ENCODE measurements around the gene ENTPD1.

DNA sequence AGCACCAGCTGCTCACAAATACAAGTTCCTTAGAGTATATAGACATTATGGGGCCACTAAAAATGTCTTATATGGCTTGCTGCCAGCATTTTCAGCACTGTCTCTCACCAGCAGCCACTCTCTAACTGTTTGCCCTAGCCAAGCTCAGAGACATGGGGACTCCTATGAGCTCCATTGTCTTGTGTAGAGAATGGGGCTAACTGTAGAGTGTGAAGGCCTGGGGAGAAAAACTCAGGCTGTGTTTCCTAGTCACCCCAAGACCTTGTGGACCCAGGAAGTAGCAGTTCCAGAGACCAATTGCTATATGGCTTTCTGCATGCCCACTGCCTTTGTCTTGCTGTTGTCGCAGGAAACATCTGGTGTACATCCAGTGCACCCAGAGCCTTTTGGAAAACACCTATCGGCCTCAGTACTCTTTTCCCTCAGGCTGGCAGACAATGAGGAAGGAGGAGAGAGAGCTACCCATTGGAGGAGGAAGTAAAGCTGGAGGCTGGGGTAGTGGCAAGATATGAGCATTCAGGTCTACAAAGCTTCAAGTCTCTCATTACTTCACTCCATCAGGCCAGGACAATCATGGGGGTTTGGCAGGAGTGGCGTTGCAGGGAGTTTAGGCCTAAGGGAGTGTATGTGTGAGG lies 28.4 kb downstream of the ENTPD1 start:
- no peak for TF ChIP-seq CTCF (tag by site-specific recombination; IDR thresholded peaks at IDR 0.05)
- no peak for TF ChIP-seq REPIN1 (tag by site-specific recombination; IDR thresholded peaks at IDR 0.05; ENCODE audit: low read depth)
- TF ChIP-seq ZNF549 (tag by site-specific recombination; IDR thresholded peaks at IDR 0.05): no peak
- no peak for TF ChIP-seq PATZ1 (tag by site-specific recombination; IDR thresholded peaks at IDR 0.05)
- TF ChIP-seq TCF7L2 (IDR thresholded peaks at IDR 0.05; ENCODE audit: borderline replicate concordance, low read depth, low read length): no peak
- TF ChIP-seq ZNF24 (tag by site-specific recombination; IDR thresholded peaks at IDR 0.05): no peak

Data from HEK293 (cell line).